PC-9 (cell line): ENCODE measurements around the gene GTF2F2.

Experiments
- CTCF ChIP-seq: fragments of 200-600 bp; sonication (generic); conservative IDR thresholded peaks from 2 replicates; pipeline ENCODE4 v1.6.1; 2017; ENCODE audit warnings: mixed run types, antibody characterized with exemption, mild to moderate bottlenecking, moderate library complexity
- EZH2 ChIP-seq: fragments of 200-600 bp; sonication (generic); IDR thresholded peaks from 2 replicates; pipeline ENCODE4 v1.8.0; 2017; ENCODE audit warnings: antibody characterized with exemption, low read depth

- TF ChIP-seq CTCF (no peak), EZH2 (no peak)
These were observed 200.7 kb downstream of the GTF2F2 start for GRCh38 chr13:45320876-45321629.
